NB4 (cell line): ENCODE measurements around the gene NEK7.

ENCODE experiments used
- MAX ChIP-seq: IDR thresholded peaks from 2 replicates; pipeline ENCODE4 v1.6.1; 2011; ENCODE audit warnings: low read depth, low read length
- POLR2A ChIP-seq: IDR thresholded peaks from 2 replicates; pipeline ENCODE4 v1.6.1; 2011; ENCODE audit warnings: mild to moderate bottlenecking; ENCODE audit not compliant: insufficient read length; ENCODE audit errors: extremely low read depth

GRCh38 chr1:198196630-198197029, 39.8 kb downstream of the NEK7 start:
- no peak for TF ChIP-seq POLR2A
- no peak for TF ChIP-seq MAX
